K562 (cell line): Measurements from ENCODE around the gene CMTM8.

Experiments
- CHD7 ChIP-seq: fragments of 200-600 bp; sonication (generic); IDR thresholded peaks from one replicate; pipeline ENCODE4 v1.6.1; 2012; ENCODE audit warnings: mild to moderate bottlenecking, low read depth, low read length, inconsistent platforms
- CTCF ChIP-seq, 3 experiments: IDR thresholded peaks in 2 of 3; conservative IDR thresholded peaks in 1 of 3; 2 replicates each; pipeline ENCODE4 v1.5.1; 2011 to 2012; ENCODE audit warnings: low read length in 3 of 3, mild to moderate bottlenecking in 3 of 3, control low read depth in 2 of 3, improper control_type of control experiment in 1 of 3, inconsistent platforms in 1 of 3, low read depth in 1 of 3, mixed read lengths in 1 of 3, moderate library complexity in 1 of 3; ENCODE audit not compliant: insufficient read depth in 2 of 3
- EWSR1 ChIP-seq: fragments of 450-650 bp; IDR thresholded peaks from 2 replicates; pipeline ENCODE4 v1.6.1; 2018; ENCODE audit warnings: borderline replicate concordance, mild to moderate bottlenecking, low read depth, moderate library complexity; ENCODE audit not compliant: partially characterized antibody
- MAFF ChIP-seq: IDR thresholded peaks from 2 replicates; pipeline ENCODE4 v1.6.1; 2012; ENCODE audit warnings: low read length, improper control_type of control experiment
- MYC ChIP-seq, 2 experiments: fragments of 250-450 bp in 1 of 2; sonication (Bioruptor Pico) in 1 of 2; IDR thresholded peaks; 2 replicates each; pipeline versions ENCODE4 v1.5.1 to v1.6.1; 2012 to 2021; ENCODE audit warnings: low read depth in 2 of 2, borderline replicate concordance in 1 of 2, improper control_type of control experiment in 1 of 2, low read length in 1 of 2, mild to moderate bottlenecking in 1 of 2, moderate library complexity in 1 of 2
- NCOA1 ChIP-seq: fragments of 450-650 bp; IDR thresholded peaks from 2 replicates; pipeline ENCODE4 v1.6.1; 2016; ENCODE audit warnings: low read depth
- POLR2A ChIP-seq: fragments of 450-650 bp; conservative IDR thresholded peaks from 2 replicates; pipeline ENCODE4 v1.6.1; 2016
- REST ChIP-seq, 2 experiments: fragments of 450-650 bp; formaldehyde crosslinking in 1 of 2; IDR thresholded peaks; 2 replicates each; pipeline versions ENCODE4 v1.4.0 to v1.6.1; 2014 to 2020; ENCODE audit warnings: mild to moderate bottlenecking in 2 of 2, borderline replicate concordance in 1 of 2, low read depth in 1 of 2
- RFX1 ChIP-seq: fragments of 450-650 bp; IDR thresholded peaks from 2 replicates; pipeline ENCODE4 v1.6.1; 2016; ENCODE audit warnings: mild to moderate bottlenecking, moderate library complexity
- TAF15 ChIP-seq: fragments of 200-400 bp; formaldehyde crosslinking; IDR thresholded peaks from 2 replicates; pipeline ENCODE4 v1.6.1; 2017; ENCODE audit warnings: mild to moderate bottlenecking, low read depth, low read length, moderate library complexity
- ZC3H11A ChIP-seq: IDR thresholded peaks from 2 replicates; pipeline ENCODE4 v1.6.1; 2012; ENCODE audit warnings: low read depth, low read length, improper control_type of control experiment

- TF ChIP-seq NCOA1, result no peak
- no peak for TF ChIP-seq EWSR1
- no peak for TF ChIP-seq CHD7
- TF ChIP-seq MYC (IDR thresholded peaks at IDR 0.05; ENCODE audit: low read depth, low read length), result no peak
- TF ChIP-seq MYC (CRISPR knock-in tag; IDR thresholded peaks at IDR 0.05; ENCODE audit: borderline replicate concordance, low read depth), result no peak
- no peak for TF ChIP-seq ZC3H11A
- no peak for TF ChIP-seq RFX1
- no peak for TF ChIP-seq POLR2A
- no peak for TF ChIP-seq CTCF (IDR thresholded peaks at IDR 0.05 in 2 of 3, conservative IDR thresholded peaks at IDR 0.05 in 1 of 3; ENCODE audit: insufficient read depth in 2 of 3, low read depth in 1 of 3, low read length in 3 of 3)
- TF ChIP-seq MAFF, result no peak
- no peak for TF ChIP-seq REST (IDR thresholded peaks at IDR 0.05; ENCODE audit: borderline replicate concordance)
- no peak for TF ChIP-seq REST (CRISPR knock-in tag; IDR thresholded peaks at IDR 0.05; ENCODE audit: low read depth)
- TF ChIP-seq TAF15, result no peak
Measured at GRCh38 chr3:32290619-32291018, 52.1 kb downstream of the CMTM8 start.
